ENCODE results near the gene MCC.

Gene MCC

DNA sequence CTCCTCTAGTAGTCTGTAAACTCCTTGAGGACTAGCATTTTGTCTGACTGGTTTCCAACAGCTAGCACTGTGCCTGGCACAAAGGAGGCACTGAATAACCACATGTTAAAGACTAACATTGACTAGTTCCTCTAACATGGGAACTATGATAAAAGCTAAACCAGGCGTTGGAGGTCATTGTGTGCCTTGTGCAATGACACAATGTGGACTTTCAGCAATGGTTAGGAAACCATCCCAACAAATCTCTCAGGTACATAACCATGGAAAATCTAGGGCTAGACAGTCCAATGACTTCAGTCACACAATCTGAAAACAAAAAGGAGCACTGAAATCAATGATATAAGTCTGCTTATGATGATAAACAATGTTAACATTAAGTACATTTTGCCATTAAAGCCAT is 311.0 kb downstream of the MCC start:
- no peak for DNase-seq (ENCODE audit: low spot score)

DNA sequence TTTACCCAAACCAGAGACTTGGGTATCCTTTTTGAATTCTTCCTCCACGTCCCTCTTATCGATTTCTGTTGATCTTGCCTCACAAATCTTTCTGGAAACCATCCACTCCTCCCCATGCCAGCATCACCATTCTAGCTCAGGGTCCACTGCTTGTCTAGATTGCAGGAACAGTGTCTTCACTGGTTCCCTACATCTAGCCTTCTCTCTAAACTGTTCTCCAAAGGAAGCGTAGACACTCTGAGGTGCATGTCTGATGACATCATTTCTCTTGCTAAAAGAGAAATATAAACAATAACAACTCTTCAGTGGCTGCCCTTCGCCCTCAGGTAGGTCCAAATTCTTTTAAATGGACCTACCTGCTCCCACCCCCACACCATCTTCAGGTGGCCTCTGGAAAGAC is 311.5 kb downstream of the MCC start:
- DNase-seq (ENCODE audit: low spot score), result no peak

DNA sequence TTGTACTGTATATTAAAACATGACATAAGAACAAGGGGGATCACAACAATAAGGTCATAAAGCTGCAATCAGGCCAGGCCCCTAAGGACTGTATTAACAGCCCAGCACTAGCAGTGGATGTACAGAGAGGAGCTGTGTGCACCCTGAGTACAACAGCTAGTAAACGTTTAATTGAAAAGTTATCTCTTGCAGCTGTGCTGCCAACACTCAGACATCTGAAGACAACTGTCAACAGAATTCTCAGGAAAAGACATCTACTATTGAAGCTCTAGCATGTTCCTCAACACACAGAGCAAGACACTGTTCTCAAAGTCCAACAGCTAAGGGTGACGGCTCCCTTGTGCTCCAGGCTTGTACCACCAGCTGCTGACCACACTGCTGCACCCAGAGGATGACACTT is 312.1 kb downstream of the MCC start:
- DNase-seq (ENCODE audit: low spot score), result no peak

DNA sequence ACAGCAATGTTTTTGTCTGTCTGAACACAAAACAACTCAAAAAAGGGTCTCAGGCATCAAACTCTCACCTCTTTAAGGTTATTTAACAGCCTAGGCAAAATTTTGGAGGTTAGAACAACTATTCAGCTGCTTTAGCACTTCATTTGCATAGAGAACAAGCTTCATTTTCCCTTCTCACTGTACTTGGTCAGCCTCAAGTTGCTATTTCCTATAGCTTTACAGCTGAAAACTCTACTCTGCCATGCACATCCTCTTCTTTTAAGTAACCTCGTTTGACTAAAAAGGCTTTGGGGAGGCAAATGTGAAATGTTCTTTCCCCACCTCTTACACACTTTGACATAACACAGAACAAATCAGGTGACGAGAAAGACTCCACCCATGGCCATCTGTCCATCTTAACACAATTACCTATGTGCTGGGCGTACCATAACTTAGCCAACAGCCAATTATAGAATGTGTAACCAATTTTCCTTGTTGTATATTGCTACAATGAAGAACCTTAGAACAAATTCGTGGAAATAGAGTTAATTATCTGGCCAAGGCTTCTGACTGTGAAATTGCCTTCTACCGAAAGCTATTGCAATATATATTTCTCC is 315.9 kb downstream of the MCC start:
- no peak for DNase-seq (ENCODE audit: low spot score)

DNA sequence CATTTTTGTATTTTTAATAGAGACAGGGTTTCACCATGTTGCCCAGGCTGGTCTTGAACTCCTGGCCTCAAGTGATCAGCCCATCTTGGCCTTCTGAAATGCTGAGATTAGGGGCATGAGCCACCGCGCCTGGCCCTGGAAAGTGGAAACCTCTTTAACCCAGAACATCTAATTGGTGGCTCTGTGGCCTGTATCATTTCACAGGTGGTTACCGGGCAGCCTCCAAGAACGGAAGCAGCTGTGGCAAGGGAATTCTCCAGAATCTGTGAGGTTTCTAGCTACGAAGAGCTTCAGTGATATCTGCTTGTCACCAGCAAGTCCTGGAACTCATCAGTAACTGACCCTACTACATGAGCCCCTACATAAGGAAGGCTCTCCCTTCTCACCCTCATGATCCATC is 316.7 kb downstream of the MCC start:
- DNase-seq (ENCODE audit: low spot score), result no peak

DNA sequence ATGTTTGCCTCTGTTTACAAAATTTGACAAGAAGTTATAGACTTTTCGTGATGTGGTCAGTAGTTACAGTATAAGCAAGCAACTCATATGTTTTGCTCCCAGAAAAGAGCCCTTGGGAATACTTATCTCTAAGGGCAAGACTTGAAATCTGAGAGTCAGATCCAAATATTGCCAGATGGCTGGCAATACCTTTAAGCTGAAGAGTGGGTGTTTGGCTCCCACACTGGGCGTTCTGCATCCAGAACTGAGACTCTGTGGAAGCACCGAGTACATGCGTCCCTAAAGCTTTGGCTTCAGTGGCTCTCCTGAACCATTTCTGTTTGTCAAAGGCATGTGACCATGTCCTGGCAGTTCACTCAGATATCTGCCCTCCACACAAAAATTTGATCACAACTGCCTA is 317.5 kb downstream of the MCC start:
- no peak for DNase-seq (ENCODE audit: low spot score)

DNA sequence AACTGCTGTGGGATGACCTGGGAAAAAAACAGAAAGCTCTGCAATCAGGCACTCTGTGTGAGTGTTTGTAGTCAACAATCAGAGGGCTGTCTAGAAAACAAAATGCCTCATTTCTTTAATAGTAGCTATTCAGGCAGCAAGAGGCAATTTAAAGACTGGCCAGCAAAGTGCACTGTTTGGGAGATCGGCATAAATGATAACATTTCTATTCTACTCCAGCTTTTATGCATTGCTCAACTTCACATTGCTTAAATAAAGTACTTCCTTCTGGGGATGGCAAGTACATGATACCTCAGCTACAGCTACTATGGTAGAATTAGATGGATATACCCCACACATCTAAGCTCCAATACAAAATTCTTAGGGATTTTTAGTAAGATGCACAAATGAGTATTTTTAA is 318.5 kb downstream of the MCC start:
- no peak for DNase-seq (ENCODE audit: low spot score)

DNA sequence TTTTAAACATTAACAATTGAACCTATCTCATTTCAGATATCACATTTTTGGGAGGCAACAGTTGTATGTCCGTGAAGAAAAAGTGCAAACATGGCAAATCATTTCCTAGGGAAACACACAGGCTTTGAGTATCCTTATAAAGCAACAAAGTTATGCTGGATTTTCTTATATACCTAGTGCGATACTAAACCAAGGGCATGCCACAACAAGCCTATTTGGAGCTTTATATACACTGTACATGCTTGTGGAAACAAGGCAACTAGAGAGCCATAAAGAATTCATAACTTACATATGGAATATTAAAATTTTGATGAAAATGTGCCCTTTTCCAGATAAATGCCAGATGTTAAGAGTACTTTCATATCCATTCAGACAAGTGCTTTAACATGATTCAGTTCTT is 320.3 kb downstream of the MCC start:
- DNase-seq (ENCODE audit: low spot score), result no peak

DNA sequence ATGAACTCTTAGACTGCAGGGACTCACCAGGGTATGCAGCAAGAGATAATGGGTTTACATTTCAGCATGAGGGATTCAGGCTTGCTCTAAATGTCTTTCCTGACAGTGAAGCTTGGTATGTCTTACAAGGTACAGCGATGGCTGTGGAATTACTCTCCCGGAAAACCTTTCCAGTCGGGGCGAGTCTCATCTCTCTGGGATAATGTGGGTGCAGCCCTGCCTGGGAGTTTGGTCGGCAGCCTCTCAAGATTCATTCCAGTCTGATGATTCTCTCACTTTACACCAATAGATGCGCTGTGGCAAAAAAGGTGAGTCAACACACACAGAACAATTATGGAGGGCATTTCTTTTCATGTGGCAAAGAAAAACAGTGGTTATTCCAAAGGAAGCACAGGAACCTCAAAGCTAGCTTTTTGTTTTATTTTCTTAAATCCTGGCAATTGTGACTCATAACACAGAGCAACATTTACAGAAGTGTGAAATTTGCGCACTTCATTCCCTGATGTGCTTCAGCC is 321.3 kb downstream of the MCC start:
- peak; percentile 99 for DNase-seq (ENCODE audit: low spot score)

DNA sequence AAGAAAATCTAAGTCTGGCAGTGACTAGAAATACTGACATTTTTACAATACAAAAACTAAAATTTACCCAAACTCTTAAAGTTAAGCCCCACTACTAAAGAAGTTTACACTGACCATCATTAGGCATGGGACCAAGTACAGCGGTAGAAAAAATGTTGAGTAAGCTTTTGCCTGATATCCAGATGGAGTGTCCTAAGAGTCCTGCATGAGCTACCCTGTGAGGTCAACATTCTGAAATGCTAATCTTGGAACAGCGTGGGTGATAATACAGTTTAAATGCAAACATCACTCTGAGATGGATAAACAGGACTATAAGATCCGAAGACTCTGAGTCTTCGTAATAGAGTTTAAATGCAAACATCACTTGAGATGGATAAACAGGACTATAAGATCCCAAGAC is 322.0 kb downstream of the MCC start:
- no peak for DNase-seq (ENCODE audit: low spot score)

DNA sequence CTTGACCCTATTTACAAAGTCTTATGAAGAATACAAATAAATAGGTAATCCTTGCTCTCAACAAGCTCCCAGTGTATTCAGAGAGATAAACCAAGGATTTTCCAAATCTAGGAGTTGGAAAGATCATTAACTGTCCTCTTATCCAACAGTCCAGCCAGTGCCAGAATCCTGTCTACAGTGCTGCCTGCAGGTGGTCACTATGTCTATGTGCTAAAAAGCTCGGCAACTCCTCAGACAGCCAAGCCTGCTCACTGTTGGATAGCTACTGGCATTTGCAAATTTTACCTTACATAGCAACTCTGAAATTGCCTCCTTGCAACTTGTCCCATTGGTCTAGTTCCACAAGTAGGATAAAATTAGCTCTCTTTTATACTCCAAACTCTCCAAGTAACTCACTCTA is 324.2 kb downstream of the MCC start:
- DNase-seq (ENCODE audit: low spot score), result peak; percentile 49

DNA sequence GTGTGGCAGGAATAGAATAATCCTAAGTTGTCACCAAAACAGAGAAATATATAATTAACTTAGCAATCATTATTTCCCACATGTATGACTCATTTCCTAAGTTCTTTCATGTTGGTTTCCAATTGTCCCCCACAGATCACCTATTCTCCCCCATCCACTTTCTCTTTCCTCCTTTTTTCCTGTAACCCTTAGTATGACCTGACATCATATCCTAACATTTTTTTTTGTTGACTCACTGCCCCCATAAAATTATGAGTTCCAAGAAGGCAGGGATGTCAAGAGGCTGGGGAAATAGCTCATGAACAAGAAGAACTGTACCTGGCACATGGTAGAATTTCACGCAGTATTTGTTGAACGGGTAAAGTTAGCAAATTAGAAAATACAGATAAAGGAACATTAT is 324.9 kb downstream of the MCC start:
- DNase-seq (ENCODE audit: low spot score), result peak; percentile 95

DNA sequence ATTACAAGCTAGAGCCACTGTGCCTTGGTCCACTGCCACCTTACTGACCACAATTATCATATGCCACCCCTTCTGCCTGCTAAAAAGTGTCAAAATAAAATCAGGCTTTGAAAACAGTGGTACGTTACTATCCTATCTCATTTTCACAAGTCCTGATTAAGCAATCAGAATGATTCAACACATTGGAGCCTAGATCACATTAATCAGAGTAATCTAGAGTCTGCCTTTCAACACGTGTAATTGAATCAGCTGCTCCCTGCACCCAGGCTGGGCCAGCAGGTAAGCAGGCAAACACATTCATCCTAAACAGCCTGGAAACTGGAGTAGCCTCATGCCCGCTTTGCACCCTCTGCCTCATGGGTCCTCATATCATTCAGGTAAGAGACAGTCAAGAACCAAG is 325.5 kb downstream of the MCC start:
- DNase-seq (ENCODE audit: low spot score), result peak; percentile 86

DNA sequence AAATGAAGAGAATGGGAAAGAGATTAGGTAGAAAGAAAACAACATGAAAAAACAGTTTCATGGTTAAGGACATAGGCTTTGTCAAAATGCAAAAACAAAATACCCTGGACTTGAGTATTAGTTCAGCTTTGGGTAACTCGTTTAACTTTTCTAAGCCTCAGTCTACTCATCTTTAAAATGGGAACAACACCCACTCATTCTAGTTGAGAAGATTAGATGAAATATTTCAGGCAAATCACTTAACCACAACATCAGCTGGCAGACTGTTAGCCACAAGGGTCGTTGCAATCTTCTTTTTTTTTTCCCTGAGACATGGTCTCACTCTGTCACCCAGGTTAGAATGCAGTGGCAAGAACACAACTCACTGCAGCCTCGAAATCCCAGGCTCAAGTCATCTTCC is 326.0 kb downstream of the MCC start:
- no peak for DNase-seq (ENCODE audit: low spot score)

DNA sequence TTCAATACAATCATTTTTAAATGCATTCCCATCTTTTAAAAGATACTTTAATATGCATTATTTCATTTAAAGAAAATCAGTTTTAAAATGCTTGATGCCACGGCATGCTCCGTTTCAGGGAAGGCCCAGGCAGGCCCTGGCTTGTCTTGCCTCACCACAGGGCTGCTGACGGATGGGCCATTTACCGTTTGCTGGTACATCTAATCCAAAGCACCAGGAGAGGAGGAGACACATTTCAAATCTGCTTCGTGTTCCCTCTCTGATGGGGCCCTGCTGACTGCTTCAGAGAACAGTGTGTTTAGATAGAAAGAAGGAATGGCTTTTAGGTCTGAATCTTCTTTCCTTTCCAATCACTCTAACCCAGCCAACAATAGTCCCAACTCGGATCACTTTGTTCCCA is 326.4 kb downstream of the MCC start:
- DNase-seq (ENCODE audit: low spot score), result no peak

DNA sequence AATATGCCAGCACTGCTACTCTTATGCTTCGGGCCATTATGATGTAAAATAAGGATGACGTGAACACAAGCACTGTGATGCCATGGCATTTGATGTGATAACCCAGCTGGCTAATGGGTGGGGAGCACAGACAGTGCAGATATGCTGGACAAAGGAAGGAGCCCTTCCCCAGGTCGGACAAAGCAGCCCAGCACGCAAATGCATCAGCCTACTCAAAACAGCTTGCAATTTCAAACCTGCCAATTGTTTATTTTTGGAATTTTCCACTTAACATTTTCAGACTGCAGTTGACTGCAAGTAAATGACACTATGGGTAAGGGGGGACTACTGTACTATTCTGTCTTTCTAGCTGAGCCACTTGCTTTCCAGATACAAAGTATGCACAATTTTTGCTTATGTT is 330.4 kb downstream of the MCC start:
- no peak for DNase-seq (ENCODE audit: low spot score)

DNA sequence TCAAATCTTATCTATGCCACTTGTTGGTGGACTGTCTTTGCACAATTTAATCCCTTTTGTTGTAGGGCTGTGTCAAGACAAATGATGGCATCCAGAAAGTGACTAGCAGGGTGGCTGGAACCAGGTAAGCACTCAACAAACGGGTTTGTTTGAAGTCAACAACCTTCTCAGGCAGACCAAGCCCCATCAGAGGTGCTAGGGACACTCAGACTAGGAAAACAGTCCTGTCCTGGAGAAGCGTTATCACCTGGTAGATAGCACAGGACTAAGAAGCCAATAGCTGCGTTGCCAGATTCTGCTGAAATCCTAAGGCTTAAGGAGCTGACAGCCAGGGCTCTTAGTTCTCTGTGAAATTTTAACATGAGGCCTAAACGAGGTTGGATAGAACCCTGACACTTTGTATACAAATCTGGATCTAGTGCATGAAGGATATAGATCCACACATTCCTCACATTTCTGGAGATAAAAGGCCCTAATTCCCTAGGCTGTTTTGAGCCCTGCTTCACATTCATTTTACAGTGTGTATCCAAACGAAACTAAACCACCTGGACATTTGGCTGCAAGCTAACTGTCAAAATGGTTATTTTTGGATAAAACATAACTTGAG is 331.9 kb downstream of the MCC start:
- no peak for DNase-seq (ENCODE audit: low spot score)

DNA sequence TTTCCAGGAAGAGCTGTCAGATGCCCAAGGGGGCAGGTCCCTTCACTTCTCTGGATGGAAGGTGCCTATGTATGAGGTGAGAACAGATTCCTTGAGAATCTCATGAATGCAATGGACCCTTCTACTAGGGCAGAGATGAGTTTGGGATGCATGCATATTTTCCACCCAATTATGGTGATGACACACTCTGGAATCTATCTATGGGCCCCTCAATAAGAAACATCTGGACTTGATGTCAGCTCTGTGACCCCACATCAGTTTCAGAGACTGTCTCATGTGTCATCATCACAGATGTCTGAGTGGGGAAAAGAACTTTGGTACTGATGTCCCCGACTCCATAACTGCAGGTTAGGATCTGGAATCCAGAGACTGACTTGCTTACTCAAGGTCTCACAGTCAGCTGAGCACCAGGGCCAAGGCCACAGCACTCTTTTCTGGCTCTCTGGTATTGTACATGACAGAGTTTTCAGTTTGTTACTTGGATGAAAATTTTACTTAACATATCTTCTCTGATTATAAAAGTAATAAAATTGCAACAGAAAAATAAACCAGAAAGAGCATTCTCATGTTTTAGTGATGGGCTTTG is 334.6 kb downstream of the MCC start:
- no peak for DNase-seq (ENCODE audit: low spot score)

DNA sequence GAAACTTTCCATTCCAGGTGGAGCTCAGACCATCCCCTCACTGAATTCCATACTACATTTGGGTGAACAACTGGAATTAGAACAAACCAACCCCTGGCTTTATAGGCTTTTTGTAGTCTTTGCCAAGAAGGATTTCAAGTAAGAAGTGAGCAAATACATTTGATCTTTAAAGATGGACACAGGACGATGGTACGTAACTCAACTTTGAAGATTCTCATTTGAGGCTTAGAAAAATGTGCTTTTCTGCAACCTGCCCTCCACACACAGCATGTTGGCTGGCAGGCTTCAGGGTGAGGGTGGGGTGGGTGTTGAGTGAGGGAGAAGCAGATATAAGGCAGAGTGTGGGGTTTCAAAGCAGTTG is 335.9 kb downstream of the MCC start:
- DNase-seq (ENCODE audit: low spot score), result no peak

DNA sequence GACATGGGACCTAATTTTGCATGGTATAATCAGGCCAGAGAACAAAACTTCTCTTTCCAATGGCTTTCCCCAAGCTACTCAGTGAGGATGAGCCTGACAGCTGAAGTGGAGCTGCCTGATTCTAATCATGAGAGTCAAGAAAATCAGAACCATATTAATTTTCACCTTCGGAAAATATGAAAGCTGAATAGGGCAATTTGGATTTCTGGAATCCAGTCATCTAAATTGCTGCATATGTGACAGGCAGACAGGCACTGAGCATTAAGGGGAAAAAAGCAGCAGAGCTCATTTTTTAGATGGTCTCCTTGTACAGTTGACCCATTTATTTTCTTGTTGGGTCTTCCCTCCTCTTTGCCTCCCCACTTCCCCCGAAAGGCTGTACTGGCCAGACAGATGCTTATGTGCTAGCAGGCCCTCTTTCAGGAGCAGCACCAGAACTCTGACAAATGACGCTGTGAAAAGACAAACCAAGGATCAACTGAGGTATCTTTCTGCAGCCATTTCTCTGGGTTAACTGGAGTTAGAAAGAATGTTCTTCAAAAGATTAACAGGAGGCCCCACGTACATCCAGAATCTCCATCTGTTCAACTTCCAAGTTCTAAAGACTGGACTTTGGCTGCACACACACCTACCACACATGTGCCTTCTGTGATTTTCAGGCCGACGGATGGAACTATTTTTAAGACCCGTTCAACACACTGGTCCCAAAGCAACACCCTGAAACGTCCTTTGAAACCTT is 336.4 kb downstream of the MCC start:
- no peak for DNase-seq (ENCODE audit: low spot score)

DNA sequence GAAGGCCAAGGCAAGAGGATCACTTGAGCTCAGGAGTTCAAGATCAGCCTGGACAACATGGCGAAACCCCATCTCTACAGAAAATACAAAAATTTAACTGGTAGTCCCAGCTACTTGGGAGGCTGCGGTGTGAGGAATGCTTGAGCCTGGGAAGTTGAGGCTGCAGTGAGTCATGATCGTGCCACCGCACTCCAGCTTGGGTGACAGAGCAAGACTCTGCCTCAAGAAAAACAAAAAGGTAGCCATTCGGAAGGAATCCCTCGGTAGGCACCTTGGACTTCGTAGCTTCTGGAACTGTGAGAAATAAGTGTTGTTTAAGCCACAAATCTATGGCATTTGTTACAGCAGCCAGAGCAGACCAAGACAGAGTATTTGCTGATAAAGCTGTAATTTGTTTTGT is 337.4 kb downstream of the MCC start:
- DNase-seq (ENCODE audit: low spot score), result no peak

DNA sequence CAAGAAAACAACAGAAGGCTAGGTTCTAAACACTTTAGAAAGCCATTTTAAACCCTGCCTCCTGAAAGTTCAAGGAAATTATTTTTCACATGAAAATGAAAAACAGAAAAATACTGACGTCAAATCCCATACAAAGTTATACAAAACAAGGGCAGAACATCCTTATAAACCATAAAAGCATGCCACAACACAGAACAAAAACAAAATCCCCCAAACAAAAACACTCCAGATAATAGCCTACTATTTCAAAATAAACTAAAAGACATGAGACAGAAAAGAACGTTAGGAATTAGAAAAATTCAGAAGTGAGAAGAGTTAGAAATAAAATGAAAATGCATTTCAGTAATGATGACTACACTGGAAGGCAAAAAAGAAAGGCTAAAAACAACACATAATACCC is 338.0 kb downstream of the MCC start:
- DNase-seq (ENCODE audit: low spot score), result no peak

DNA sequence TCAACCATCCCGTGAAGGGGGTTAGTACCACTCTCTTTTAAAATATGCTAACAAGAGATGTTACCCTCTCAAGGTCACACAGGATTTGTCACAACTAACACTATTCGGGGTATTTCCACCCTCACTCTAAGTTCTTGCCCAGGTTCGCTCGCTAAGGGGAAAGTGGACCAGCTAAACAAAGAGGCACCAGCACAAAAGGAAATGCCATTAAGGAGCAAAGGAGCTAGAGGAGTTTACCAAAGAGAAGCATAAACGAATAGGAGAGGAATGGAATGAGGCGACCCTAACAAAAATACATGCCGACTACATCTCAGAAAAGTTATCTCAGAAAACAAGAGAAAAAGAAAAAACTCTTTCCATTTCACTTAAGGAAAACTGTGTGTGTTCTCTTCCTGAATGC is 340.7 kb downstream of the MCC start:
- DNase-seq (ENCODE audit: low spot score), result no peak

All from SW480 (cell line).